WTC11 (cell line): ENCODE measurements around the gene ERCC6.

Experiments
- CTCF ChIP-seq: fragments of 200-600 bp; IDR thresholded peaks from 2 replicates; pipeline ENCODE4 v1.8.0; 2022; ENCODE audit warnings: antibody characterized with exemption
- GABPB1 ChIP-seq: sonication (generic); formaldehyde crosslinking; IDR thresholded peaks from 2 replicates; pipeline ENCODE4 v1.8.1; 2023; ENCODE audit warnings: mild to moderate bottlenecking, missing genetic modification reagents
- HMGXB4 ChIP-seq: sonication (generic); formaldehyde crosslinking; IDR thresholded peaks from 2 replicates; pipeline ENCODE4 v1.8.1; 2023; ENCODE audit warnings: mild to moderate bottlenecking, moderate library complexity, missing genetic modification reagents
- MYBL2 ChIP-seq: sonication (generic); formaldehyde crosslinking; IDR thresholded peaks from 2 replicates; pipeline ENCODE4 v1.8.1; 2023; ENCODE audit warnings: mild to moderate bottlenecking, moderate library complexity, missing genetic modification reagents
- NR3C1 ChIP-seq: sonication (generic); formaldehyde crosslinking; conservative IDR thresholded peaks from 2 replicates; pipeline ENCODE4 v1.8.1; 2023; ENCODE audit warnings: low read depth, mild to moderate bottlenecking, missing genetic modification reagents
- PRDM15 ChIP-seq: sonication (generic); formaldehyde crosslinking; IDR thresholded peaks from 2 replicates; pipeline ENCODE4 v1.8.0; 2022; ENCODE audit warnings: missing genetic modification reagents
- RELA ChIP-seq: sonication (generic); formaldehyde crosslinking; IDR thresholded peaks from 2 replicates; pipeline ENCODE4 v1.8.1; 2022; ENCODE audit warnings: missing genetic modification reagents, mild to moderate bottlenecking, borderline replicate concordance
- SP1 ChIP-seq: sonication (generic); formaldehyde crosslinking; conservative IDR thresholded peaks from 2 replicates; pipeline ENCODE4 v1.8.1; 2022; ENCODE audit warnings: missing genetic modification reagents
- TCF7 ChIP-seq: sonication (generic); formaldehyde crosslinking; IDR thresholded peaks from 2 replicates; pipeline ENCODE4 v1.8.0; 2022; ENCODE audit warnings: mild to moderate bottlenecking, low read depth, missing genetic modification reagents, moderate library complexity
- USF1 ChIP-seq: sonication (generic); formaldehyde crosslinking; IDR thresholded peaks from 2 replicates; pipeline ENCODE4 v1.8.0; 2022; ENCODE audit warnings: mild to moderate bottlenecking, missing genetic modification reagents
- USF2 ChIP-seq: sonication (generic); formaldehyde crosslinking; IDR thresholded peaks from 2 replicates; pipeline ENCODE4 v1.8.1; 2023; ENCODE audit warnings: mild to moderate bottlenecking, missing genetic modification reagents, moderate library complexity
- TF ChIP-seq, protein P1 (sequence below): sonication (generic); formaldehyde crosslinking; IDR thresholded peaks from 2 replicates; pipeline ENCODE4 v1.8.1; 2023; ENCODE audit warnings: mild to moderate bottlenecking, missing genetic modification reagents

DNA sequence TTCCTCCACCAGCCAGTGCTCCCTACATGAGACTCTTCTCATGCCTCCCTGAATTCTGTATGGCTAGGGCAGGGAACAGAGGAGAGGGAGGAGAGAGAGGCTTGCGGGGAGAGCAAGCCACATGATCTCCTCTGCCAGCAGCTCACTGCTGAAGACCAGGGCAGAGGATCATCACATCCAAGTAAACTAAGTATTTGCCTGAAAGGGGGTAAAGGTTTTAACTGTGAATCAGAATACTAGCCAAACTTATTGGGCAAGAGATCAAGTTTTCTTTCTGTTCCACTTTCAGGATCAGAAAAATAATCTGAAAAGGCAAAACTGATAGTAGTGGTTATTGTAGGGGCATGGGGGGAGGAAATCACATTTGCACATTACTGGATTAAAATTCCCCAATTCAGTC, 17.8 kb upstream of the ERCC6 start:
- TF ChIP-seq RELA (CRISPR knock-in tag) (no peak), TCF7 (CRISPR knock-in tag) (no peak), PRDM15 (CRISPR knock-in tag) (no peak), CTCF (no peak), NR3C1 (no peak), USF1 (CRISPR knock-in tag) (no peak), HMGXB4 (CRISPR knock-in tag) (no peak), SP1 (CRISPR knock-in tag) (no peak), MYBL2 (no peak), USF2 (CRISPR knock-in tag) (no peak), GABPB1 (CRISPR knock-in tag) (no peak)
- TF ChIP-seq, protein P1, sequence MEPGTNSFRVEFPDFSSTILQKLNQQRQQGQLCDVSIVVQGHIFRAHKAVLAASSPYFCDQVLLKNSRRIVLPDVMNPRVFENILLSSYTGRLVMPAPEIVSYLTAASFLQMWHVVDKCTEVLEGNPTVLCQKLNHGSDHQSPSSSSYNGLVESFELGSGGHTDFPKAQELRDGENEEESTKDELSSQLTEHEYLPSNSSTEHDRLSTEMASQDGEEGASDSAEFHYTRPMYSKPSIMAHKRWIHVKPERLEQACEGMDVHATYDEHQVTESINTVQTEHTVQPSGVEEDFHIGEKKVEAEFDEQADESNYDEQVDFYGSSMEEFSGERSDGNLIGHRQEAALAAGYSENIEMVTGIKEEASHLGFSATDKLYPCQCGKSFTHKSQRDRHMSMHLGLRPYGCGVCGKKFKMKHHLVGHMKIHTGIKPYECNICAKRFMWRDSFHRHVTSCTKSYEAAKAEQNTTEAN (CRISPR knock-in tag) = no peak
